ENCODE data around the gene HCN2.
"Not testable (repeated sequence)": the region's sequence is repeated elsewhere in the genome, so short reads cannot be mapped to it uniquely, and the experiment has no call there.

The HCN2 gene

GRCh38 chr19:620166-620862 lies 30.6 kb downstream of the HCN2 start:
- no peak for DNase-seq (ENCODE audit: low read depth)

- DNase-seq (ENCODE audit: low read depth), result not testable (repeated sequence)
Measured at GRCh38 chr19:621191-621590, 31.5 kb downstream of the HCN2 start.

DNA sequence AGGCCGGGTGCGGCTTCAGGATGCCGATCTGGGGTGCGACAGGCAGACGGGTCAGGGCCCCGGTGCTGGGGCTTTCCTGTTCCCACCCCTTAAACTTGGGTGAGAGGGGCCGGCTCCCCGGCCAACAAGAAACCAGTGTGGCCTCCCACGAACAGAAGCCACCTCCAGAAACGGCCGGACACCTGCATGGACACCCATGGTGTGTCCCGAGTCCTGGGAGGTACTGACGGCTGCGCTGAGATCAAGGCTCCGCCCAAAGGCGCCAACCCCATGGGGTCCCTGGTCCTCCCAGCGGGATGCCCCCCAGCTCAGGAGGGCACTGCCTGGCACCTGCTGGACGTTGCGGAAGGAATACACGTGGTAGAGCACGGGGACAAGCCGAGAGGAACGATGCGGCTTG lies 32.1 kb downstream of the HCN2 start:
- no peak for DNase-seq (ENCODE audit: low read depth)

GRCh38 chr19:622666-623065 lies 33.0 kb downstream of the HCN2 start:
- no peak for DNase-seq (ENCODE audit: low read depth)

DNA sequence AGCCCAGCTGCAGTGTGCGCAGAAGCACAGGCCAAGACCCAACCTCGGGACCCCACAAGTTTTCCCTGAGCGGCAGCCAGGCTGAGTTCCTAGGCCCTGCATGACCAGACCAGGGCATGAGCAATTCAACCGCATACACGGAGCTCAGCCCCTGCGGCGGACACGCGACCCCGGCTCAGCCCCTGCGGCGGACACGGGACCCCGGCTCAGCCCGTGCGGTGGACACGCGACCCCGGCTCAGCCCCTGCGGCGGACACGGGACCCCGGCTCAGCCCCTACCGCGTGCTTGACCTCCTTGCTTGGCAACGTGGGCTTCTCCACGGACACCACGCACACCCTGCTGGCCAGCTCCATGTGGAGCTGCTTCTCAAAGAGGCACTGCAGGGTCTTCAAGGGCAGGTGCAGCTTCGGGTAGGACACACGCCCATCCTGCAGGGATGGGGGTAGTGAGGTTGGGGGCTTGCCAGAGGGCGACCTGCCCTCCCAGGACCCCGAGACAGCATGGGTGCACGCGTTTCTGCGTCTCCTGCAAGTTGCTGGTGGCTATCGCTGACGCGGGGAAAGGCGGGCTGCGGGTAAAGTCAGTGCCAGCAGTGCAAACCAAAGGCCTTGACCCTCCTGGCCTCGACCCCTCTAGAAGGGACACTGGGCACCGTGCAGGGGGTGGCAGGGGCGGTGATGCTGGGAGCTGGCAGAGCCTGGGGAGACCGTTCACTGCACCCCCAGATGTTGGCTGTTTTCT lies 33.7 kb downstream of the HCN2 start:
- no peak for DNase-seq (ENCODE audit: low read depth)

- DNase-seq (ENCODE audit: low read depth), result peak; percentile 98
Measured at GRCh38 chr19:623974-624373, 34.3 kb downstream of the HCN2 start.

- DNase-seq (ENCODE audit: low read depth), result no peak
Measured at GRCh38 chr19:624433-625109, 34.9 kb downstream of the HCN2 start.

GRCh38 chr19:625257-625656 lies 35.6 kb downstream of the HCN2 start:
- no peak for DNase-seq (ENCODE audit: low read depth)

DNA sequence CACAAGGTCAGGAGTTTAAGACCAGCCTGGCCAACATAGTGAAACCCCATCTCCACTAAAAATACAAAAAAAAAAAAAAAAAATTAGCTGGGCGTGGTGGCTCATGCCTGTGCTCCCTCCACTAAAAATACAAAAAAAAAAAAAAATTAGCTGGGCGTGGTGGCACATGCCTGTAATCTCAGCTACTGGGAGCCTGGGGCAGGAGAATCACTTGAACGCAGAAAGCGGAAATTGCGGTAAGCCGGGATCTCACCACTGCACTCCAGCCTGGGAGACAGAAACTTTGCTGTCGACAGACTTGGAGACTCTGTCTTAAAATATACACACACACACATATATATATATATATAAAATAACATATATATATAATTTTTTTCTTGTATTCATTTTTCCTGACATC lies 36.9 kb downstream of the HCN2 start:
- DNase-seq (ENCODE audit: low read depth), result peak; percentile 71

GRCh38 chr19:628168-628567 lies 38.5 kb downstream of the HCN2 start:
- DNase-seq (ENCODE audit: low read depth), result no peak

- DNase-seq (ENCODE audit: low read depth), result not testable (repeated sequence)
Measured at GRCh38 chr19:629515-629914, 39.8 kb downstream of the HCN2 start.

DNA sequence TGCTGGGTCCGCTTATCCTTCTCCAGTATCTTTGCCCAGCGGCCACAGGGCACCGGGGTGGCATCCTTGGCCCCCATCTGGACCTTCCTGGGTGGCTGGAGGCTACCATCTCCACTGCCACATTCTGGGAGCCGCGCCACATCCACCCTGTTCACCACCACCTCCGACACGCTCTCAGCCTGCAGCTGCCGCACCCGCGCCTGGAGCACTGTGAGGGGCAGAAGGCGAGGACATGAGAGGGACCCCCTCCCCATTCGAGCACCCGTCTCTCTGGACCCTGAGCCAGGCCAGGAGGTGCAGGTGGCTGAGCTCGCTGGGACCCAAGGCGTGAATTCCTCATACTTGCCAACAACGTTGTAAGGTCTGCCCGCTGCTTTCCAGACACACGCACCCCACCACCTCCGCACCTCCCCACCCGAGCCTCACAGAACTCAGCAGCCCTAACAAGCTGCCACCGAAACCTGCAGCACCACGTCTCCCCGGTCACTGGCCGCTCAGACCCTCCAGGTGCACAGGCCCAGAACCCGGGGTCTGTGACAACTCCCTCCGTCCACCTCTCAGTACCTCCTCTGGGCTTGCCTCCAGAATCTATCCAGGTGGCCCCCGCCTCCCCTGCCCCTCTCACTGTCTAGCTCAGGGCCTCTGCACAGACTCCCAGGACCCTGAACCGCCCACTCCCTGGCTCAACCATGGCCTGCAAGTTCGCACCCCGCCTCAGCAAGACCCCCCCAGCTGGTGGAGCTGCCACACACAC lies 40.5 kb downstream of the HCN2 start:
- DNase-seq (ENCODE audit: low read depth), result no peak

DNA sequence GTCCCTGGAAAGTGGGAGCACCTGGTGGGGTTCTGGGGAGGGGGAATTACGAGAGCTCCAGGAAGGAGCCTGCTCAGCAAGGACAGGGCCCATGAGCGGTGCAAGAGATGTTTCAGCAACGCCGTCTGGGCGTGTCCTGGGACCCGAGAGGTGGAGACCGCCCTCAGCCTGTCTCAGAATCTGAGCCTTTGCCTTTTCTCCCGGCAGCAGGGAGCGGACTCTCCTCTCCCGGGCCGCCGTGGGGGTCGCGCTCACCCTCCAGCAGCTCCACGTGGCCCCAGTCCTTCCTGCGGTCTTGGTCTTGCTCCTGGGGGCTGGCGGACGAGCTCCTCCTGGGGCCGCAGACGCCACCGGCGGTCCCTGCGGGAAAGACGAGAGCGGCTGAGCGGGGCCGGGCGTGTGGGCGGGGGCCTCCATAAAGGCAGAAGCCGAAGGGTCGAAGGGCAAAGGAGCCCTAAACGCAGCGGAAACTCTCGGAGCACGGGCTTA lies 42.9 kb downstream of the HCN2 start:
- peak; percentile 75 for DNase-seq (ENCODE audit: low read depth)

- DNase-seq (ENCODE audit: low read depth), result peak; percentile 99
Measured at GRCh38 chr19:633068-633785, 43.5 kb downstream of the HCN2 start, which contains the start of gene POLRMT. Gene POLRMT (minus strand): TSS chr19:633537. CDS start chr19:633512, 25 bp downstream.

DNA sequence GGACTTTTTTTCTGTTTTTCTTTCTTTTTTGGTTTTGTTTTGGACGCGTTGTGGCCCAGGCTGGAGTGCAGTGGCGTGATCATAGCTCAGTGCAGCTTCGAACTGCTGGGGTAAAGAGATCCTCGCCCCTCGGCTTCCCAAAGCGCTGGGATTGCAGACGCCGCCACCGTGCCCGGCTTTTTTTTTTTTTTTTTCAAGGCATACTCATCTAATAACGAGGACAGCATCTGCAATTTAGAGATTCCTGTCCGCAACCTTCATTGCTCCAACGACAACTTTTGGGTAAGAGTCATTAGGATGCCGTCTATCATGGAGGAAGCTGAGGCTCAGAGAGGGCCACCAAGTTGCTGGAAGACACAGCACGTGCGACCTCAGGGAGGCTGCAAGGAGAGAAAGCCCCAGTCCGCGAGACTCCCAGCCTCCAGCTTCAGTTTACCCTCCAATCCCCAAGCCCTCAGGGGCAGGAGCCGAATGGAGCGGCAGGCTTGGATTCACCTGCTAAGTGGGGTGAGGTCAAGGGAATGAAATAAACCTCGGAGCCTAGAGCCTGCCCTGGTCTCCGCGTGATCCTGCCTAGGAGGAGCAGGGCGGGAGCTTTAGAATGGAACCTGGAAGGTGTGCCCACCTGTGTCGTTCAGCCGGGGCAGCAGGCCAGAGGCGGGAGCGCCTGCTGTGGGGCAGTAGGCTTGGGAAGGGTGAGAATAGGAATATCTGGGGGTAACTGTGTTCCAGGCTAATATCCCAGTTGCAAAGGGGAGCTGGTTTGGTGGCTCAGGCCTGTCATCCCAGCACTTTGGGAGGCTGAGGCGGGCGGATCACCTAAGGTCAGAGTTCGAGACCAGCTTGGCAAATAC lies 44.3 kb downstream of the HCN2 start:
- no peak for DNase-seq (ENCODE audit: low read depth)

DNA sequence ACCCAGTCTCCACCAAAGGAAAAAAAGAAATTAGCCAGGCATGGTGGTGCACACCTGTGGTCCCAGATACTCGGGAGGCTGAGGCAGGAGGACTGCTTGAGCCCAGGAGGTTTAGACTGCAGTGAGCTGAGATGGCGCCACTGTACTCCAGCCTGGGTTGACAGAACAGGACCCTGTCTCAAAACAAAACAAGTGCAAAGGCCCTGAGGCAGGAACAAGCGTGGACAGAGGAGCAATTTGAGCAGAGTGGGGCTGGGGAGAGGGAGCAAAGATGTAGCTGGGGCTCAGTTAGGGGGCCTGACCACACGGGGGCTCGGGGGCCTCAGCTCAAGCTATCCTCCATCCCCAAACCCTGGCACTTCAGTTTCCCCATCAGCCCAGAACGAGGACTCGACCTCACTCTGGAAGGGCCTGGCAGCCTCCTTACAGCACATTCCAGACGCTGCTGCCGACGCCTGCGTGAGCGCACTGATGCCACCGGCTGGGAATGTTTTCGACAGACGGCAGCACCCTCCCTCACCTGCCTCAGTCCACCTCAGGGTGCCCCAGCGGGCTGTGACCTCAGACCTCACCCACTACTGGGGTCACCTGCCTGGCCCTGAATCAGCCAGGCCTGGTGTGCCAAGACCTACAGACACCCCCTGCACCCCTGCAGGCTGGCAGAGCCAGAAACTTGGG lies 45.4 kb downstream of the HCN2 start:
- no peak for DNase-seq (ENCODE audit: low read depth)

- no peak for DNase-seq (ENCODE audit: low read depth)
Measured at GRCh38 chr19:638906-639252, 49.2 kb downstream of the HCN2 start.

DNA sequence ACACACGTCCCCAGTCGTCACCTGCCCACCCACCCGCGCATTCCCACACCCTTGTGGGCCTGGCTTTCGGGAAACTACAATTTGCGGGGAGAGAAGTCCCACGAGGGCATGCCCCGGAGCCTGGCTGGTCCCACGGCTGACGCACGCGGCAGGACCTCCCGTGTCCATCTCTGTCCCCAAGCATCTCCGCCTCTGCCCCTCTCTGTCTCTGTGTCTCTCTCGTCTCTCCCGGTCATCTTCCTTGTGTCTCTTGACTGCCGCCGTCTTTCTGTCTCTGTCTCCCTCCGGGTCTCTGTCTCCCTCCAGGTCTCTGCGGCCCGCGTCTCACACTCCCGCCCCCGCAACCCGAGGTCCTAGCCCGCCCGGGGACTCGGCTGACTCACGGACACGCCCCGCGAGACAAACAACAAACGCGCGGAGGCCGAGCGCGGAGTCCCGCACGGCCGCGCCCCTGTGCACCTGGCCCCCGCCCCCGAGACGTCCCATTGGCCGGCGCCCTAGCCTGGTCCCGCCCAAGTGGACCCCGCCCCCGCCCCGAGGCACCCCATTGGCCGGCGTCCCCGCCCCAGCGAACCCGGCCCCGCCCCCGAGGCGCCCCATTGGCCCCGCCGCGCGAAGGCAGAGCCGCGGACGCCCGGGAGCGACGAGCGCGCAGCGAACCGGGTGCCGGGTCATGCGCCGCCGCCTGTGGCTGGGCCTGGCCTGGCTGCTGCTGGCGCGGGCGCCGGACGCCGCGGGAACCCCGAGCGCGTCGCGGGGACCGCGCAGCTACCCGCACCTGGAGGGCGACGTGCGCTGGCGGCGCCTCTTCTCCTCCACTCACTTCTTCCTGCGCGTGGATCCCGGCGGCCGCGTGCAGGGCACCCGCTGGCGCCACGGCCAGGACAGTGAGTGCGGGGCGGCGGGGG lies 49.8 kb downstream of the HCN2 start, which contains the start of gene FGF22:
Gene FGF22, plus strand, starts transcription at position 627 of the 908 bp plus-strand sequence. Its CDS starts 47 bp downstream, at position 674.
- DNase-seq (ENCODE audit: low read depth), result peak; percentile 88

GRCh38 chr19:640161-640558 lies 50.5 kb downstream of the HCN2 start:
- no peak for DNase-seq (ENCODE audit: low read depth)
